ENCODE measurements around the gene FUCA1. TPM values are rescaled to one million over a fixed set of nuclear protein-coding genes. Genes with fewer than 3 reads are reported as not detected.
A peak's percentile ranks its signal among the peaks of the same experiment; 100 is the strongest.
"Not testable (repeated sequence)": the region's sequence is repeated elsewhere in the genome, so short reads cannot be mapped to it uniquely, and the experiment has no call there.

Gene FUCA1
- total RNA-seq, 2 donors from 2014 or later = 17.0 to 21.0 TPM

GRCh38 chr1:23827717-23828116 is 40.4 kb downstream of the FUCA1 start:
- DNase-seq (ENCODE audit: low spot score) = no peak
- no peak overlapping the region for H3K4me3 ChIP-seq
- peaks cover 0 to 9% of the 10 kb centered on the region in 2 donors for H3K4me1 ChIP-seq
- no peaks in the 10 kb centered on the region for H3K36me3 ChIP-seq
- TF ChIP-seq CTCF (IDR thresholded peaks at IDR 0.05) = no peak
- H3K9me3 ChIP-seq = no peaks in the 10 kb centered on the region
- H3K27me3 ChIP-seq = no peaks in the 10 kb centered on the region
- H3K27ac ChIP-seq = no peak overlapping the region

GRCh38 chr1:23826590-23826989 is 41.5 kb downstream of the FUCA1 start:
- not testable (repeated sequence) for H3K36me3 ChIP-seq; H3K4me1 ChIP-seq; H3K9me3 ChIP-seq; H3K27ac ChIP-seq; H3K4me3 ChIP-seq; H3K27me3 ChIP-seq; DNase-seq (ENCODE audit: low spot score)

- no peak for TF ChIP-seq CTCF (IDR thresholded peaks at IDR 0.05)
- Histone ChIP-seq H3K4me3 (peak overlapping the region; percentile 97 to 99), H3K27me3 (no peaks in the 10 kb centered on the region), H3K9me3 (no peaks in the 10 kb centered on the region), H3K27ac (peak overlapping the region; percentile 95 to 99), H3K36me3 (no peaks in the 10 kb centered on the region), H3K4me1 (peaks cover 0 to 9% of the 10 kb centered on the region in 2 donors)
- DNase-seq (ENCODE audit: low spot score) = no peak
Measured at GRCh38 chr1:23825762-23826522, 42.1 kb downstream of the FUCA1 start.

GRCh38 chr1:23825076-23825761 is 42.9 kb downstream of the FUCA1 start, which contains the start of gene HMGCL:
Gene HMGCL (minus strand): TSS chr1:23825429. CDS start chr1:23825415, 14 bp downstream.
- Histone ChIP-seq H3K36me3 (no peaks in the 10 kb centered on the region), H3K27me3 (no peaks in the 10 kb centered on the region)
- TF ChIP-seq CTCF (IDR thresholded peaks at IDR 0.05) = peak in 1 of 2 donors; percentile 13

GRCh38 chr1:23824711-23825075 is 43.4 kb downstream of the FUCA1 start:
- TF ChIP-seq CTCF (IDR thresholded peaks at IDR 0.05) = no peak
- no peak for DNase-seq (ENCODE audit: low spot score)
- H3K27me3 ChIP-seq = no peaks in the 10 kb centered on the region
- H3K4me3 ChIP-seq = peak overlapping the region; percentile 97 to 99
- H3K36me3 ChIP-seq = peaks cover under 1% of the 10 kb centered on the region
- H3K9me3 ChIP-seq = no peaks in the 10 kb centered on the region
- H3K27ac ChIP-seq = peak overlapping the region; percentile 95 to 99
- H3K4me1 ChIP-seq = peaks cover 0 to 9% of the 10 kb centered on the region in 2 donors

More at GRCh38 chr1:23825076-23825761, 42.9 kb downstream of the FUCA1 start, which contains the start of gene HMGCL:
- H3K4me1 ChIP-seq = peaks cover 0 to 9% of the 10 kb centered on the region in 2 donors
- H3K9me3 ChIP-seq = no peaks in the 10 kb centered on the region
- H3K27ac ChIP-seq = peak within 1 kb of the TSS; percentile 95 to 99
- peak within 1 kb of the TSS; percentile 97 to 99 for H3K4me3 ChIP-seq
- peak; percentile 89 for DNase-seq (ENCODE audit: low spot score)

GRCh38 chr1:23823767-23824166 is 44.3 kb downstream of the FUCA1 start:
- no peak overlapping the region for H3K27ac ChIP-seq
- H3K4me3 ChIP-seq = no peak overlapping the region
- H3K4me1 ChIP-seq = peaks cover 0 to 9% of the 10 kb centered on the region in 2 donors

More at GRCh38 chr1:23823767-23824166, 44.3 kb downstream of the FUCA1 start:
- Histone ChIP-seq H3K36me3 (peaks cover 6% of the 10 kb centered on the region), H3K27me3 (no peaks in the 10 kb centered on the region), H3K9me3 (no peaks in the 10 kb centered on the region)
- no peak for DNase-seq (ENCODE audit: low spot score)
- no peak for TF ChIP-seq CTCF (IDR thresholded peaks at IDR 0.05)
